Stimulated activated CD4-positive, alpha-beta T cell treated with anti-CD3 and anti-CD28 coated beads, Interleukin-4, amount 100 ng/mL, for 24 hours (primary cell): ENCODE data around the gene NPHP4.
"Not testable (repeated sequence)": the region's sequence is repeated elsewhere in the genome, so short reads cannot be mapped to it uniquely, and the experiment has no call there.

ENCODE experiments used
- DNase-seq: peaks from one replicate; pipeline ENCODE4 v3.0.0-alpha.2; 2020

The NPHP4 gene

GRCh38 chr1:5907966-5908365 lies 84.3 kb downstream of the NPHP4 start:
- DNase-seq = no peak

GRCh38 chr1:5907386-5907785 lies 84.8 kb downstream of the NPHP4 start:
- no peak for DNase-seq

DNA sequence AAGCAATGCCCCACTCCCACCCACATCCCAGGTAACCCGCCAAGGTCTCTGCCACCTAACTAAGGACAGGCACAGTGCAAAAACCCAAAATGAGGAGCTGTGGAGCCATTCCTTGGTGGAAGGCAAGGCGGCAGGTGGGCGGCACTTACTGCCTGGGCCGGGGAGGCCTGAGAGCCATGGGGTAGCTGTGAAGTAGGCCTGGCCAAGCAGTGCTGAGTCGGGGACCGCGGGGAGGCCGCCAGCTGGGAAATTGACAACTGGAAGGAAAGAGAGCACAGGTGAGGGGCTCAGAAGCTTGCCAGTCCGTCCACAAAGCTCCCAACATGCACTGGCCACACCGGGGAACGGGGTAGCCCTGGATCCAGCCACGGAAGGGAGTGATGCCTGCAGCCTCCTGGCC lies 85.3 kb downstream of the NPHP4 start:
- no peak for DNase-seq

DNA sequence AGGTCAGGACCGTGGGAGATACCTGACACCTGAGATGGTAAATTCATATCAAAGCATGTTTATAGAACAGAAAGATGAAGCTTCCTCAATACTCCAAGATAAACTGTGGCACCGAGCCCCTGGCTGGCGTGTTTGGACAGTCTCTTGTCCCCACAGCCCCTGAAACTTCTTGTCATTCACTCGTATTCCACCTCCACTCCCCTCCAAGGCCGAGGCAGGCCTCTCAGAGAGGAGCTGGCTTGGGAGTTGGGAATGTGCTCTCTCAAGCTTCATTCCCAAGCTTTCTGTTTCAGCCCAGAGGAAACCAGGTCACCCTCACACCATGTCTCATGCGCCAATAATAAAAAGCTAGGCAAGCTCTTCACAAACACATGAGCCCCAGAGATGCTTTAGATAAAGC lies 86.1 kb downstream of the NPHP4 start:
- DNase-seq = no peak

DNA sequence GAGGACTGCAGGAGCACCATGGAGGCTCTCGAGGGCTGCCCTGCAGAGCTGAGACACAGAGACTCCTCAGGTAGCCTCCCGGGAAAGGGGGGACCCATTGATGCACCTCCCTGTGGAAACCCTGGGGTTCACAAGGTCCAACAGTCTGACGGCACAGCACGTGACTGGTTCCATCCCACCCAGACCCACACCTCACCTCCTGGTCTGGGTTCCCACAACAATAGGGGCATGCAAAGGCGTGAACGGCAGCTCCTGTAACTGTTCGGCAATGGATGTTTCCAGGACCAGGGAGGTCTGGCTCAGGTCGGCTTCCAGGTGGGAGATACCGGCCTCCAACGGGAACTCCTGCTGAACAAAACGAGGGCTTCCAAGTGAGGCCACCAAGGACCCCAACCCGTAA lies 86.8 kb downstream of the NPHP4 start:
- DNase-seq = no peak

GRCh38 chr1:5904551-5904950 lies 87.7 kb downstream of the NPHP4 start:
- no peak for DNase-seq

DNA sequence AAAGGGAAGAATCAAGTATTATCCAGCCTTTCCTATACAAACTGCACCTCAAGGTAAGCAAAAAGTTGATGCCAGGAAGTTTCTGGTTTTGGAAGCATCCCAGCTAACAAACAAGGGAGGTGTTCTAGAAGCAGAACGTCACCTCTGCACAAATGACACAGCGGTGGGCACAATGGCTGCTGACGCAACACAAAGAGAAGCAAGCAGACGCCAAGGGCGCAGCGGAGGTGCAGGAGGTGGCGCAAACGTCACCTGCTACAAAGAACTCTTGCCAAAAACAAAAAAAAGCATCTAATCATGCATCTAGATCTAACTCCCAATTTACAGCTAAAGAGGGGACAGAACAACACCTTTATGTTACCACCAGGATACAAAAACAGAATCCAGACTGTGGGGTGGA lies 88.5 kb downstream of the NPHP4 start:
- no peak for DNase-seq

GRCh38 chr1:5903031-5903430 lies 89.2 kb downstream of the NPHP4 start:
- DNase-seq = no peak

DNA sequence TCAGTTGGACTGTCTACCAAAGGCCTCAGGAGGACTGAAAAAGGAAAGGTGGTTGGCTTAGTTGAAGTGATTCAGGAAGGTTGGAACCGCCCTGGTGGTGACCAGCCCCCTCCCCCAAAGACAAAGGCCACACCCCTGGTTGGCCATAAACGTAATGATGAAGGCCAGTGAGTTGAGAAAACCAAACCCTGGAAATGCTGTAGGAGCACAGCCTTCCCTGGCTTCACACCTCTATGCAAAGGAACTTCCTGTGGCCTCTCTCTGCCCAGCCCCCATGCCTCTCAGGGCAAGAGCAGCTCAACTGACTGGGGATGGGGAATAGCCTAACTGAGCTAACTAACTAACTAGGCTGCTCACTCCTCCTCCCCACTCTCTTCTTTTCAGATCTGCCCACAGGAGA lies 90.4 kb downstream of the NPHP4 start:
- DNase-seq = no peak

DNA sequence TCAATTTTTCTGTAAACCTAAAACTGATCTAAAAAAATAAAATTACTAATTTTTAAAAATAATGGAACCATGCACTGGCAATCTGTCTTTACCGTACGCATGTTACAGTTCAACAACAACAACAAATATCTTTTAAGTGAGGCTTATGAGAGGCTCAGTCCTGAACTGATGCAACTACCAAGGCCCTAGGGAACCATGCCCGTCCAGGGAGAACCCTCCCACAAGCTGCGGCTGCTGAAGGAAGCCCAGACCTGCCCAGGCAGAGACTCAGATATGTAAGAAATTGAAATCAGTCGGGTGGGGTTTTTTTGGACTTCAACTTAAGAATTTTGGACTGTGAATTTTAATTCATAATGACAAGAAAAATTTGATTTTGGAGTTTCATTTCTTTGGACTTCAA lies 91.1 kb downstream of the NPHP4 start:
- no peak for DNase-seq

DNA sequence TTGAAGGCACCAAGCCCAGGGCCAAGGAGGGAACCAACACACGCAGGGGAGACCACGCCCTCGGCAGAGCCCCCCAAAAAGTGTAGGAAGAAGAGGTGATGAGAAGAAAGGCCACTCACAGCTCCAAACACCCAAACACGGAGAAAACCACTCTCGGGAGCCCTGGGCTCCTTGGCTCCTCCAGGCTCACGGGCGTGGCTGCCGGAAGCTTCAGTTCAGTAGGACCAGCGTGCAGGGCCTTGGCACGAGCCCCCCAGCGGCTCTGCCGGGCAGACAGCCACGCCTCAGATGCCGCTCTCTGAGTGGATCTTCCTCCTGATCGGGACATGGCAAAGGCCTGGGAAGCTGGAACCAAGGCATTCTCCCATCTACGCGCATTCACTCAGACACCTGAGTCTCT lies 94.0 kb downstream of the NPHP4 start:
- DNase-seq = no peak

- no peak for DNase-seq
These were observed 95.2 kb downstream of the NPHP4 start for GRCh38 chr1:5896706-5897660.

DNA sequence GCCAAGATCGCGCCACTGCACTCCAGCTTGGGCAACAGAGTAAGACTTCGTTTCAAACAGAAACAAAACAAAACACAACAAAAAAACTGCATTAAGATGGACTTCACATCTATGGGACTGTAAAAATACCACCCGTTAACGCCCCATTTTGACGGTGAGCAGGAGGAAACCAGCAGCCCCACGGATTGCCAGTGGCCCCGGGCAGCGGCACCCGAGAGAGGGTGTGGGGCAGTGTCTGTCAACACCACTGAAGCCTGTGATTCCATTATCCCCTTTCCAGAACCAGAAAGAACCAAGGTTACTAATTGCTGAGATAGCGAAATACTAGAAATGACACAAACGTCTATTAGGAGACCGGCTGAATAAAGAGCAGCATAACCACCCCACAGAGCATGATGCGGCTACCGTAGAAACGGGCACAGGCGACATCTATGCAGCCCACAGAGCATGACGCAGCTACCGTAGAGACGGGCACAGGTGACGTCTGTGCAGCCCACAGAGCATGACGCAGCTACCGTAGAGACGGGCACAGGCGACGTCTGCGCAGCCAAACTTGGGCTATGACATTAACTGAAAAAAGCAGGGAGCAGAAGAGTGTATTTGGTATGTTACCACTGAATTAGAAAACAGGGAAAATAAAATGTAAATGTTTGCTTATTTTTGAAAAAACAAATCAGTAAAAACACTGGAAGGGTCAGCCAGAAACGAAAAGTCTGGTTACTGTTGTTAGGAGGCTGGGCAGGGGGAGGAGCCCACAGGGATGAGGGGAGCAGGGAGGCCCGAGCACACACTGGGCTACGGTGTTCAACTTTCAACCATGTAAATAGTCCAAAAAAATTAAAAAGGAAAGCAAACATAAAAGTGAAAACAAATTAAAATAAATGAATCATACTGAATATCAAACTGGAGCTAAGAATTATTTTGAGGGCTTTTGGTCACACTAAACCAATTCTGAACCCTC lies 96.5 kb downstream of the NPHP4 start:
- no peak for DNase-seq

DNA sequence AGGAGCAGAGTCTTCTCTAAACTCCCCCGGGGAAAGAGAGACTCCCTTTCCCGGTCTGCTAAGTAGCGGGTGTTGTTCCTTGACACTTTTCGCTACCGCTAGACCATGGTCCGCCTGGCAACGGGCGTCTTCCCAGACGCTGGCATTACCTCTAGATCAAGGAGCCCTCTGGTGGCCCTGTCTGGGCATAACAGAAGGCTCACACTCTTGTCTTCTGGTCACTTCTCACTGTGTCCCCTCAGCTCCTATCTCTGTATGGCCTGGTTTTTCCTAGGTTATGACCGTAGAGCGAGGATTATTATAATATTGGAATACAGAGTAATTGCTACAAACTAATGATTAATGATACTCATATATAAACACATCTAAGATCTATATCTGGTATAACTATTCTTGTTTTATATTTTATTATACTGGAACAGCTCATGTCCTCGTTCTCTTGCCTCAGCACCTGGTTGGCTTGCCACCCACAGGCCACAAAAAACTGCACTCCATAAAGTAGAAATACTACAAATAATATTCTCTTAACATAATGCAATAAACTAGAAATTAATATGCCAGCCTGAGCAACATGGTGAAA lies 98.4 kb downstream of the NPHP4 start:
- DNase-seq = not testable (repeated sequence)

DNA sequence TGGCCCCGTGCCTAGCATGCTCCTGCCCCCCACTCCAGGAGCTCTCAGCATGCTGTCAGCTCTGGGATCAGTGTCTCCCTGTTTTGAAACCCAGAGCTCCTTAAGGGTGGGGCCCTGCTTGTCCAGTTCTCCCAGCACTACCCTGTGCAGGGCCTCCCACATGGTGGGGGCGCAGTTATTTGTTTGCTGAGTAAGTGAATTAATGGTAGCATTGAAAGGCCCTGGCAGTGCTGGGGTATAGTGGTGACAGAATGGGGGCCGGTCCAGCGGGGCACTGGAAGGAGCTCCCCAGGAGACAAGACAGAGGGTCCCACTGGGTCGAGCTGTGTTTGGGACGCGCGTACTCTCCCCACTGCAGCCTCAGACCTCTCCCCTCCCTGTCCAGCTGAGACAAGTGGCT lies 99.9 kb downstream of the NPHP4 start:
- no peak for DNase-seq

DNA sequence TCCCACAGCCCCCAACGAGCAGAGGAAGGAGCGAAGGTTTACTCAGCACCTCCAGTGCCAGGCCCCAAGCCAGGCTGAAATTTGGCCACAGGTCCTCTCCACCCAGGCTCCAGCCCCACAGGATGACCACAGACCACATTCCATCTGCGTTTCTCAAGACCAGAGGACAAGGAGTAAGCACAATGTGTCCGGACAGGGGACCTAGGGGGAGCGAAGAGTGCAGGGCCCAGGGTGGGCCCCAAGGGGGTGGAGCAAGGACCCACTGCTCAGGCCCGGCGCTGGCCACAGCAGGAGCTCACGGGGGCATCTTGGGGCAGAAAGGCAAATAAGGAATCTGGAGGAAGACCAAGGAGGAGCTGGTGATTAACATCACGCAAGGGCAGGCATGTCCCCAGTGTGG lies 100.5 kb downstream of the NPHP4 start:
- no peak for DNase-seq

- no peak for DNase-seq
These were observed 101.1 kb downstream of the NPHP4 start for GRCh38 chr1:5891137-5891536.

DNA sequence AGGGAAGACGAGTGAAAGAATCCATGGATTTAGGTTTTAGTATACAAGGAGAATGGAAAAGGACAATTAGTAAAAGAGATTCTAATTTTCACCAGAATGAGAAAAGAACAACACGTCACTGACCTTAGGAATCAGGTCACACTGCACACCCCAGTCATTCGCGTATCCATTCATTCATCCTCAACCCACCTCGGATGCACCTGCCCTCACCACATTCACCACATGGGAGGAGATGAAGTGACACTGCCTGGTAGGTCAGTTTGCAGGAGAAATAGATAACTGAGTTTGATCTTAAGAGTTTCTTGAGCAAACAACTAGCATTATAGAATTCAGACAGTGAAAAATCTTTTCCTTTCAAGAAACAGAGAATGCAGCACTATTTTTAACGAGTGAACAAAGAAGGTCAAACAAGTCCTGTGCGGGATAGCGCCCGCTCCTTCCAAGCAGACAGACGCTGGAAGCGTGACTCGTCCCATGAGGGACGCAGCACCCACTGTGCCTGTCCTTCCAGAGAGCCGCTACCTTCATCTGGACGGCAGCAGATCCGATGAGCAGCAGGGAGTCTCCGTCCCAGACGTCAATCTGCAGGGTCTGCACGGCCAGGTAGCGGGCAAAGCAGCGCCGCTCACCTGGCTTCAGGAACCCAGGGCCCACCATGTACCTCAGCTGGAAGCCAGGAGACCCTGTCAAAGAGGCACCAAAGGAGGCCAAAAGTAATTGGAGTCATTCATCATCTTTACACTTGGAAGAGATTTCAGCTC lies 101.7 kb downstream of the NPHP4 start:
- no peak for DNase-seq

- no peak for DNase-seq
These were observed 102.3 kb downstream of the NPHP4 start for GRCh38 chr1:5889901-5890300.

DNA sequence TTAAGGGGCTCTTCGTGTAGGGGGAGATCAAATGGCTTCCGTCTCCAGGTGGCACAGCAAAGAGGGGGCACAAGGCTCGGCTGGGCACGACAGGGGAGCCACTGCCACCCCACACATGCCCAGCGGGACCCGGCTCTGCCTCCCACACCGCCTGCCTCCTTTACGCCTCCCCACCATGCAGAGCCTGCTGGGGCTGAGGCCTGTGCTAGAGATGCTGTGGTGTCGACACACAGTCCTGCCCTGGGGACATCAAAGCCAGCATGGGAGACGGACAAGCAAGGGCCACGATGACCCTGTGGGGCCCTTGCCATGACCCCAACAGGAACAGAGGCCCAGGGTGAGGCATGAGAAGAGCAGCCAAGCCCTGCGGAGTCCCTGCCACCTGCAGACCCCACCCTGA lies 102.8 kb downstream of the NPHP4 start:
- no peak for DNase-seq

DNA sequence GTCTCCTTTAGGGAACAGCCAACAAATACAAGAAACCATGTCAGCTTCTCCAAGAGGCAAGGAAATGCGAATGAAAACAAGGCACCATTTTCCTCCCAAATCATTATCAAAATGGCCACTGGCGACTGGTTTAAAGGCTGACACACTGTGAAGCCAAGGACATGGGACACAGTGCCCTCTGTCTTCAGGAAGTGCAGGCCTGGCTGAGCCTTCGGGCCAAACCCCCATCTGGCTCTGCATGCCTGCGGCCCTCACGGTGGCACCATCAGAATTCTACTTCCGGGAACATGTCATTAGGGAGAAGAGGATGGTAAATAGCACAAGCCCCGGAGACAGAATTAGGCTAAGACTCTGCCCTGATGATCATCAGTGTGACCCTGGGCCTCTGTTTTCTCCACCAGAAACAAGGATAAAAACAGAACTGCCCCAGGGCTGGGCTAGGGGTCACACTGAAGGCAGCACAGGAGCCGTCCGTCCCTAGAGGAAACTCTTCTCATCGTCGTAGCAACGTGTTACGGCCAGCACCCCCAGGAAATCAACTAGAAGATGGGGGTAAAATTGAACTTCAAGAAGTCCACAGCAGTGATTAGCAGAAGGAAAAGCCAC lies 103.5 kb downstream of the NPHP4 start:
- no peak for DNase-seq

DNA sequence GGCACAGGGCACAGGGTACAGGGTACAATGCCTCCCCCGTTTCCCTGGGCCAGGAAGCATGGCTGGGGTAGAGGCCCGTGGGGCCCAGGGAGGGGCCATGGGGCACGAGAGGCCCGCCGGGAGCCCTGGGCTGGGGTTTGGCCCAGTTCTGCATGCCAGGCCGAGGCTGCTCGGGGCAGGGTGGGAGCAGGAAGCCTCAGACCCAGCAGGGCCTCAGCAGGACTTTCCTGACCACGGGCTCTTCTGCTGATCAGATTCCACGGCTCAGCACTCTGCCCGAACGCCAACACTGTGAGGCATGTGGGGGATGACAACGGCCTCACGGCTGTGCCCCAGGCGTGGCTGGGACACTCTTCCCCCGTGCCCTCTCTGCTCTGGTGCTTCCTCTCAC lies 104.3 kb downstream of the NPHP4 start:
- no peak for DNase-seq
